ENCODE results near the gene PNPO.

PNPO gene

DNA sequence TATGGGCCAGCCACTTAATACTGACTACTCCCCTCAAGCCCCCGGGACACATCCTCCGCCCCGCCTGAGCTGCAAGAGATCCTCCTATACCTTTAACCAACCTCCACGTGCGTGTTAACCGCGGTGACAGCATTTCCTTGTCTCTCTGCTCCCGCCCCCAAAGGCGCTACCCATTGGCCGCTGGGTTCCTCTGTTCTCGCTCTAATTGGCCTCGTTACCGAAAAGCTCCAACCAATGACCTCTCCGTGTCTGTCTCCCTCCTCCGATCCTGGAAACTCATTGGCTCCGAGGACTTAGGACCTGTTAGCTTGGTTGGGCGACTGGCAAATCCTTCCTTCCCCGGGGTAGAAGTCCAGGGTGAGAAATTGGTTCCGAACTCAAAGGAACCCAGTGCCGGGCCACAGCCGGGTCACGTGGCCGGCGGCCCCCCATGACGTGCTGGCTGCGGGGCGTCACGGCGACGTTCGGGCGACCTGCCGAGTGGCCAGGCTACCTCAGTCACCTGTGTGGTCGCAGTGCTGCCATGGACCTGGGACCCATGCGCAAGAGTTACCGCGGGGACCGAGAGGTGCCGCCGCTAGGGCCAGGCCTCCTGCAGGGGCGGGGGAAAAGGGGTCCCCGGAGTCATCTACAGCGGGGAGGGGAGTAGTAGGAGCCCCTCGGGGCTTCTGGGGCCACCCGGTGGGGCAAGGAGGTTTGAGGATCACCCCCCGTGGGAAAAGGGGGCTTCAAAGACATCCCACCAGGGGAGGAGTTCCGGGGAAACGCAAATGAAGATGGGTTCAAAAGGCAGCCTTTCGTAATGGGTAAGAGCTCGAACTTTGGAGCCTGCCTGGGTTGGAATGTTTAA is at the start of gene PNPO:
Gene PNPO (plus strand): TSS at position 326 of the 850 bp plus-strand sequence. CDS start 105 bp downstream, at position 431.
- DNase-seq: peak; percentile 94

DNA sequence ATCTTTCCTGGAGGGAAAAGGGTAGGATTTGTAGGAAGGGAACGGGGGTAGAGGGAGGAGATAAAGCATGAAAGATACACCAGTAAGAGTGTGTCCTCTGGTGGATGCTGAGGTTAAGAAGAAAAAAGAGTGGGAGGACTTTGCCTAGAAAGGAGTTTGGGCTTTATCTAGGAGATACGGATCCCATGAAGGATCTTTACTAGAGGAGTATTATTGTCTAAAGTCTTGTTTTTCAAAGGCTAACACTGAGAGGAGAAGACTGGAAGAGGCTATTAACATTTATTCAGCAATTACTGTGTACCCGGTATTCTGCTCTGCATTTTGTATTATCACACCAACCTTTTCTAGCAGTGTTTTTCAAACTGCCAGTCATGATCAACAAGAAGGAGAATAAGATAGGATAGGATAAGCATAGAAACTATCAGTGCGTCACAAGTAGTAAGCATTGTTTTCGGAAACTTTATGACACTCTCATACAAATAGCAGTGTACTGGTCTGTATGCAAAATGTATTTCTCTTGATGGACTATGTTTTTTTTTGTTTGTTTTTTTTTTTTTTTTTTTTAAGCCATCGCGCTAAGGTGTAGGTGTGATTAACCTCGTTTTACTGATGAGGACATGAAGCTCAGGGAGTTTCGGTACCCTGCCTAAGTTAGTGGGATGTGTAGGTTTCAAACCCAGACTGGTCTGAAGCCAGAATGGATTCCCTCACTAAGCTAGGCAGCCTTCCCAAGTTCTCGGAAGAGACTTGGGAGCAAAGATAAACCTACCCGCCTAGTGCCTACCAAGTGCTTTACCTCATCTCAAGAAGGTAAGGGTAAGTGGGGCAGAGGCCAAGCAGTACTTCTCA is 46.6 kb upstream of the PNPO start:
- peak; percentile 8 for DNase-seq

DNA sequence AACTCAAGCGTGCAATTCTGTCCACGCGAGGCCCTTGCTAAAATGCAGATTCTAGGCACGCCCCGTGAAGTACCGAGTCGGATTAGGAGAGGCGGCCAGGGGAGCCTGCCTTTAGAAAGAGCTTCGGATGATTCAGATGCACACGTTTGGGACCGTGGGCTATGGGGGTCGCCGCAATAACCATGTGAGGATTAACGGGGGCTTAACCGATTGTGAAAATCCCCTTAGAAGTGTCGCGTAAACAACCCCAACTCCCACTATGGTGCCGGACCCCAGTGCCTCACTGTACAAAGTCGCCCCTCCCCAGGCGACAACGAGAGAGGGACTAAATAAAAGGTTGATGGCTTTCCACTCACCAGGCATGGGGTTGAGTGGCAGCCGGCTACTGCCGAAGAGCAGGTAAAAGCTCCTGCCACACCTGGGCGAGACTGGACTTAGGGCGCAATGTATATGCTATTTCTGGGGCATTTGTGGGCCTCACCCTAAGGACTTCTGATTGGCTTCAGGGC is 46.0 kb upstream of the PNPO start:
- no peak for DNase-seq

DNA sequence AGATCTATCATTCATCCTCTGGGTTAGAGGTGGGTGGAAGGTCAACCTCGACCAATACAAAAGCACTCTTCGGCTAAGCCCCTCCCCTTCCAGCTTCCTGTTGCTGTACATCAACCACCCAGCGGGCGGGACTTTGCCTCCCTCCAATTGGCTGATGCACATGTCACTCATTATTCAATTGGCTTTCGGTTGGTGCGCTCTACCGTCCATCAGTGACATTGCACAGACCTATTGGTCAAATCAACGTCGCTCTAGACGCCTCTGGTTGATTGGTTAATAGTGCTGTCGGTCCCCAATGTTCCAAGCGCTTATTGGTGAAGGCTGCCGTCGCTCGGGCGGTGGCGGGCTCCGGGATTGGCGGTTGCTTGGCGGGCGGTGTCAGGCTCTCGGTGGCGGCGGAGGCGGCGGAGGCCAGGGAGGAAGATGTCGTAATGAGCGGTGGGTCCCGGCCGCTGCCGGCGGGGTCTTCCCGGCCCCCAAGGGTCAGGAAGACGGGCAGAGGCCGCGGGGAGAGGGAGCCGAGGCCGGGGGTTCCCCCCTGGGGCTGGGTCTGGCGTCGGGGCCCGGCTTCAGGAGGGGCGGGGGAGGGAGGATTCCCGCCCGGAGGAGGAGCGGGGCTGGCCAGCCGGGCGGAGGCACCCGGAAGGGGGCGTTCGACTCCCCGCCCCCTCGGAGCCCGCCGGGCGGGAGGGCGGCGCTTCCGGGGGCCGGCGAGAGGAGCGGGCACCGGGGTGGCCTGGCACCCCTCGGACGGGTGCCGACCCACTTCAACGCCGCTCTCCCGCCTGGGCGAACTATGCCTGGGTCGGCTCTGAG is 45.3 kb upstream of the PNPO start, which contains the start of gene SP2:
Gene SP2 (plus strand): TSS at position 381 of the 816 bp plus-strand sequence. CDS start 51 bp downstream, at position 432.
- peak; percentile 100 for DNase-seq

DNA sequence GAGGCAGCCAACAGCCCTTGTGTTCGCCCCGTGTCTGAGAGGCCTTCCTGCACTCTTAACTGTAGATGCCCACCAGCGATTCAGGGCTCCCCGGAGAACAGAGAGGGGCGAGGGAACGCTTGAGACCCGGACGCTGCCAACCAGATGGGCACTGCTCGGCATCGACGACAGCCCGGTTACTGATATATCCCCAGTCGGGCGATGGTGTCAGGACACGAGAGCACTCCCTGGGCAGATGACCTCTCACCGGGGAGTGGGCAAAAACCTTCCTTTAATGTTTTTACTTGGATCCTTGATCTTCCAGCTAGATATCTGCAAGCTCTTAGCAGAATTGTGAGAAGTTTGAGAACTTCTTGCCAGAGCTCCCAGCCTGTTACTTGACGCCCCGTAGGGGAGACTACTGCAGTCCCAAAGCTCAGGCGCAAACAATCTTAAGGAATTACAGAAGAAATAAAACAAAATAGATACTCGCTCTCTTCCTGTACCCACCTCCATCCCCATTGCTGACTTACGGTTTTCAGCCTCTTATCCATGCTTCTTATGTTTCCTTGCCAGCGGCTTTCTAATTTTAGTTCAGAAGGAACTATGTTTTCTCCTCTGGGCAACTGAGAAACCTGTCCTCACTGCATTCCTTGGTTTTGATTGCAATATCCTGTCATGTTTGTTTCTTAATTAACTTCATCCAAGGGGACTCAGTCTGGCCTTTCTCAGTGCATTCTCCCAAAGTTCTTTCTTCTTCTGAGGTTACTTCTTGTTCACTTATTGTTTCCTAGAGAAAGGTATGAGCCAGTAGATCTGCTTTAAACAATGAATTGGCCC is 44.5 kb upstream of the PNPO start:
- no peak for DNase-seq

DNA sequence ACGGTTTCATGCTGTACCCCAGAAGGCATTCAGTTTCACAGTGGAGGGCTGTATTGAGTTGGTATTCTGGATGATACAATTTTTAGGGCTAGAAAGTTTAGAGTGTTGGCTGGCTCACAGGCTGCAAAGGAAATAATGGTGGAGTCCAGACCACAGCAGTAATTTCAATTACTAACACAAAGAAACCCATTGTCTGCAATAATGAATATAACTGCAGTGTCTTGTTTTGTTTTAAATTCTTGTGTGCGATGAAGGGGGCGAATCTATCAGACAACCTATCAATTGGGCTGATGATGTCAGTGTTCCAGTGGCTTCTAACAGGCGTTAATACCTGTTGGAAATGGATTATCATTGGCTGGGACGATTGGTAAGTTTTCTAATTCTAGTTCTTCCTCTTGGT is 43.8 kb upstream of the PNPO start:
- DNase-seq: no peak

DNA sequence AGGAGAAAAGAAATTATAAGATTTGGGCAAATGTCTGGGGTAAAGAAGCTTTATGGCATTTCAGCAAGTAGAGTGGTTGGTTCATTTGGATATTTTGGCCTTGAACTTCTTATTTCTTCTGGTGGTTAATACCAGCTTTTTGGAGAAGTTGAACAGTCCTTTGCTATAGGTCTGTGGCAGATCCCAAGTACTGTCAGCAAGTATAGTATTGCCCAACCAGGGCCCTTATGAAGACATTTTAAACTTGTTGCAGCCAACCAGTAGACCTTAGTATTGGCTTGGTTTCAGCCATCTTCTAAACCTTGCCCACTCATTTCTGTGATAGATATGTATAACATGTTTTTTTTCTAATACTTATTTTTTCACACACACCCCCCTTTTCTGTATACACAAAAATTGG is 43.1 kb upstream of the PNPO start:
- no peak for DNase-seq

DNA sequence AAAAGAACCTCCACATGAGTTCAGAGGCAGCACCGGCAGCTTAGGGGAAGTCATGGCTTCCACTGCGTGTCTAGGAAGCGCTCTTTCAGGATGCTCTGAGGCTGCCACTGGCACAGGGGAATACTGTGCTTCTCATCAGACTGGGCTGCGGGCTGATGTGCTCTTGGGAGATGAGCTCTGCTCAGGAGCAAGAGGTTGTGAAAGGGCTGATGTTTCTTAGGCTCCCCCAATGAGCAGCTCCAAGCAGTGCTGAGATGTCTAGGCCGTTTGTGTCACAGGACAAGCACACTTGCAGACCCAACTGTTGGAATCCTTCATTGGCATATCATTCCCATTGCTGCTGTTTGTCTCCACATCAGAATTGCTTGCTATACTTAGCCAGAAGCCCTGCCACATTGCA is 41.7 kb upstream of the PNPO start:
- no peak for DNase-seq

DNA sequence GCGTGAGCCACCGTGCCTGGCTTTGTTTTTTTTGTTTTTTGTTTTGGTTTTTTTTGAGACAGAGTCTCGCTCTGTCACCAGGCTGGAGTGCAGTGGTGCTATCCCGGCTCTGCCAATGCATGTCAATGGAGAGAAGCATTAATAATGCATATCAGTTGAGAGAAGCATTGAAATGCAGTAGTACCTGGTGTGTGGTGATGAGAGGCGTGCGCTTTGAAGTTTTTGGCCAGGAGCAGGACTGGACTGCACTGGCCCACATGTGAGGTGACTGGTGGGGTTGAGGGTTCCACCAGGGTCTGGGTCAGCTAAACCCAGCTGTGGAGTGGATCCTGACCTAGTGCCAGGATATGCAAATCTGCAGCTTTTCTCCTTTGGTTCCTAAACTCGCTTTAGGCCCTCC is 39.9 kb upstream of the PNPO start:
- DNase-seq: no peak

DNA sequence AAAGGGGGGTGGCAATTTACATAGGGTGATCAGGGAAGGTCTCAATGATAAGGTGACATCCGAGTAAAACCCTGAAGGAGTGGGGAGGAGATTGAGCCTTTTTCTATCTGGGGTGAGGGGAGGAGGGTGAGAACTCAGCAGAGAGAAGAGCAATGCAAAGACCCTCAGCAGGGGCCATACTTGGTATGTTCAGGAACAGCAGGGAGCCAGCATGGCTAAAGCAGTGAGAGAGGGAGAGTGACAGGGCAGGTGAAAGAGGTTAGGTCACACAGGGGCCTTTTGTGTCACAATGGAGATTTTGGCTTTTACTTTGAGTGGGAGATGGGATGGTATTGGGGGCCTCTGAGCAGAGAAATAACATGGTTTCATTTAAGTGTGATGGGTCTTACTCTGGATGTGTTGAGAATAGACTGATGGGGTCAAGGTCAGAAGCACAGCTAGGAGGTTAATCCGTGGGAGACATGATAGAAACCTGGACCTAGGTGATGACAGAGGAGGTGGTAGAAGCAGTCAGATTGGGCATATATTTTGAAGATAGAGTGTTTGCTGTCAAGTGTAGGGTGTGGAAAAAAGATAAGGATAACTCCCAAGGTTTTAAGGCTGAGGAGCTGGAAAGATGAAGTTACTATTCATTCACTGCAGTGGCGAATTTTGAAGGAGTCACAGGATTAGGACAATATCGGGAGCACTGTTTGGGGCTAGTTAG is 39.2 kb upstream of the PNPO start:
- no peak for DNase-seq

DNA sequence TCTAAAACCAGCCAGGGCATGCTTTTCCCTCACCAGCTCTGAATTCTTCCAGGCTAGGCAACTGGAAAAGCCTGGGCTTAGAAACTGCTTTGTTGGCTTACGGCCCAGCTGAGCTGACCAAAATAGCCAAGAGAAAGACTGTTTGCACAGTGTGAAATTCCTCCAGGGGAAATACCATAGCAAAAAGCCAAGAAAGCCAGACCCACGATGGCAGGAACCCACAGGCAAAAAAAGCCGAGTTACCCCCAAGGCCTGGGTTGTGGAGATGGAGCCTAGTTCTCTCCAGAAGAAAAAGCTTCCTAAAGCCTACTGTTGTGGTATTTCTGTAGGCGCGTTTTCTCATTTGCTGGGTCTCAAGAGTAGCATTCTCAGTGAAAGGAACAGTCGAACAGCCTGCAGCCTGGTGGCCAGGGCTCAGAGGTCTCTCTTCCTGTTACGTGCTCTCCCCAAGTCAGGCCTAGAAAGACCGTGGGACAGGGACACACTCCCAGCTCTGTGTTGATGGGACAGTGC is 36.1 kb upstream of the PNPO start:
- DNase-seq: no peak

DNA sequence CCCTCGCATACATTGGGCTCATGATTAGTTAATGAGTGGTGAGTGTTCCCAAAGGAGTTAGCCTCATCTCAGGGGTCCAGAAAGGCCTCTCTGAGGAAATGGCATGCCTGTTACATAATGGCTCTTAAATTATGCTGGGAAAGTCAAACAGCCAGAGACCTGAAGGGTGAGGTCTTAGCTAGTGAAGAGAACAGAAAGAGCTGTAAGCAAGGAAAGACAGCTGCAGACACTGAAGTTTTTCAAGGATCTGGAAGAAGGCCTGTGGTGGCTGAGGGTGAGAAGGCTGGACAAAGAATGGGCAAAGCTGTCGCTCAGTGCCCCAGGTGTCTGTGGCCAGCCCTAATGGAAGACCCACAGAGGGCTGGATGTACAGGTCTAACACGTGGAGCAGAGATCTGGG is 34.9 kb upstream of the PNPO start:
- DNase-seq: no peak

DNA sequence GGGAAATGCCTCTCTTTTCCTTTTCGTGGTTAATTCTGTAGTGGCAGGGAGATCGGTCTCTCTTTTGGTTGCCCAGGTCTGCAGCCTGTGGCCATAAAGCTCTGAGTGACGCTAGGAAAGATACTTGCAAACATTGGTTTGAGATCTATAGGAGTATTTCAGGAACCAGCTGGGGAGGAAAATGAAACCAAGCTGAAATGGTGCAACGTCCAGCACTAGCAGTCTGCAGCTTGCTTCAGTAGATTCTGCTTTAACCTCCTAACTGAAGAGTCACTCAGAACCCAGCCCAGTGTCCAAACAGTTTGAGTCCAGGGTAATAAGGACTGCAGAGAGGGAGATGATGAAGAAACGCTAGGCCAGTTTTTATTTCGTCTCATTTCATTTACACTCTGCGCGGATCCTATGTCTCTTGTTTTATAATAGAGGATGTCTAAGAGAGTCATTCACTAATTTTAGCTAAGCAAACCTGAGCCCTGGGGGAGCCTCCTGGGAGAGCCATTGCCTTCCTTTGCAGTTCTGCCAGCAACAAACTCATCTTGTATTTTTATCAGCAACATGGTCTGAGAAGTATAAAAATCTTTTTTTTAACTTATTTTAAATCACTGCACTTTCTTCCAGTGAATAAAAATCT is 33.3 kb upstream of the PNPO start:
- DNase-seq: no peak

DNA sequence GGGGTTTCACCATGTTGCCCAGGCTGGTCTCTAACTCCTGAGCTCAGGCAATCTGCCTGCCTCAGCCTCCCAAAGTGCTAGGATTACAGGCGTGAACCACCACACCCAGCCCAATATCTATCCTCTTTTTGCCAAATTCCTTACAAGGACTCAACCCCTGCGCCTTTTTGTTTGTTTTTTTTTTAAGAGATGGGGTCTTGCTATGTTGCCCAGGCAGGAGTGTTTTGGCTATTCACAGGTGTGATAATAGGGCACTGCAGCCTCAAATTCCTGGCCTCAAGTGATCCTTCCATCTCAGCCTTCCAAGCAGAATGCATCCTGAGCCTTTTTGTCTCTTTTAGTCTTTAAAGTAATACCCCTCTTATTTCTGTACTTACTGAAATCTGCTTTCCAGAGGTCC is 28.3 kb upstream of the PNPO start:
- no peak for DNase-seq

DNA sequence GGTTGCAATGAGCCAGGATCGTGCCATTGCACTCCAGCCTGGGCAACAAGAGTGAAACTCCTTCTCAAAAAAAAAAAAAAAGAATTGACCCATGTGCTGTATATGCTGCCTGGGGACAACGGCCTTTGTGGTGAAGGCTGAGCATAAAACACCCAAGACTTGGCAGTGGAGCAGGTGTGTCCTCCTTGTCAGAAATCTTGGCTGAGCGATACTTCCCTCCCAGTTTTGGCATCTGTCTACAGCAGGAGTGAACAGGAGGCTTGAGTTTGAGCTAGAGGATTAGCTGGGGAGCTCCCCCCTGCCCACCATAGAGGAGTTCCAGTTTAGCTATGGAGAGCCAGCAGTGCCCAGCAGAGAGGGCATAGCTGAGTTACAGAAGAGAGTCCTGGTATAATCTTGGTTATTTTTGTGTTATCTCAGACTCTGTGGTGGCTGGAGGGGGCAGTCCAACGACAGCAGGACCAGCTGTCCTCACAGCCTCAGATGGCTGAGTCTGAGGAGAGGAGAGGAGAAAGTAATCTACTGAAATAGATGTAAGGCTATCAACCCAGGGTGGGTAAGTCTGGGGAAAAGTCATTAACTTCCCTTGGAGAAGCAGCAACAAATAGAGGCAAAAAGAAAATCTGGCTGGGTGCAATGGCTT is 26.9 kb upstream of the PNPO start:
- no peak for DNase-seq

DNA sequence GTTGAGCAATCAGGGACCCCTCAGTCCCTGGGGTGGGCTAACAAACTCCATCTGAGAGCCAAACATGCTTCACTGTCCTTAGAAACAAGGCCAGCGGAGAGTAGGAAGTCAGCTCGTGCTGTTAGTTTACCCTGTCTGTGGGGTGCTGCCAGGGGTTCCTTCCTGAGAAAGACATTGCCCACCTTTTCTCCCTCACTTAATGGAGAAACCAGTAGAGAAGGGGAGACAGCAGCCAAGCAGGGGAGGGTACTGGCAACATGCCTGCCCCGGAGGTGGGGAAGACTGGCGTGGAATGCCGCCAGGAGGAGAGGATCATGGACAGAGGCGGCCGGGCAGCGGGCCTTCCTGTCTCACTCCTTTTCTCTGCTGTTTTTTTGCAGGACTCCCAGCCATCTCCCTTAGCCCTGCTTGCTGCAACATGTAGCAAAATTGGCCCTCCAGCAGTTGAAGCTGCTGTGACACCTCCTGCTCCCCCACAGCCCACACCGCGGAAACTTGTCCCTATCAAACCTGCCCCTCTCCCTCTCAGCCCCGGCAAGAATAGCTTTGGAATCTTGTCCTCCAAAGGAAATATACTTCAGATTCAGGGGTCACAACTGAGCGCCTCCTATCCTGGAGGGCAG is 25.5 kb upstream of the PNPO start:
- no peak for DNase-seq

DNA sequence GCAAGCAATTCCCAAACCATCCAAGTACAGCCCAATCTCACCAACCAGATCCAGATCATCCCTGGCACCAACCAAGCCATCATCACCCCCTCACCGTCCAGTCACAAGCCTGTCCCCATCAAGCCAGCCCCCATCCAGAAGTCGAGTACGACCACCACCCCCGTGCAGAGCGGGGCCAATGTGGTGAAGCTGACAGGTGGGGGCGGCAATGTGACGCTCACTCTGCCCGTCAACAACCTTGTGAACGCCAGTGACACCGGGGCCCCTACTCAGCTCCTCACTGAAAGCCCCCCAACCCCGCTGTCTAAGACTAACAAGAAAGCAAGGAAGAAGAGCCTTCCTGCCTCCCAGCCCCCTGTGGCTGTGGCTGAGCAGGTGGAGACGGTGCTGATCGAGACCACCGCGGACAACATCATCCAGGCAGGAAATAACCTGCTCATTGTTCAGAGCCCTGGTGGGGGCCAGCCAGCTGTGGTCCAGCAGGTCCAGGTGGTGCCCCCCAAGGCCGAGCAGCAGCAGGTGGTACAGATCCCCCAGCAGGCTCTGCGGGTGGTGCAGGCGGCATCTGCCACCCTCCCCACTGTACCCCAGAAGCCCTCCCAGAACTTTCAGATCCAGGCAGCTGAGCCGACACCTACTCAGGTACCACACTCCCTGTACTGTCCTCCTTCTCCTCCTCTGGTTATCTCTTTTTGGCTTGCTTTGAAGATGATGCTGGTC is 24.7 kb upstream of the PNPO start:
- no peak for DNase-seq

DNA sequence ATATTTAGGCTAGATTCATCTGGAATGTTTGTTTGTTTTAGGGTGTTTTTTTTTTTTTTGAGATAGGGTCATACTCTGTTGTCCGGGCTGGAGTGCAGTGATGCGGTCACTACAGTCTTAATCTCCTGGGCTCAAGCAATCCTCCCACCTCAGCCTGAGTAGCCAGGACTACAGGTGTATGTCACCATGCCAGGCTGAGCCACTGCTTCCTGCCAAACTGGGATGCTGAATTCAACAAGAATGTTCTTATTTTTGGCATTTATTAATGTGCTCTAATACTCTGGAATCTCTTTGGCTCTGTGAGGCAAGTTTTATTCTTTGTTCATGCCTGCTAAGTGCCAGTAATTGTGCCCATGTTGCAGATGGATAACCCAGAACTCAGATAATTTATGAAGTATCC is 23.8 kb upstream of the PNPO start:
- no peak for DNase-seq

DNA sequence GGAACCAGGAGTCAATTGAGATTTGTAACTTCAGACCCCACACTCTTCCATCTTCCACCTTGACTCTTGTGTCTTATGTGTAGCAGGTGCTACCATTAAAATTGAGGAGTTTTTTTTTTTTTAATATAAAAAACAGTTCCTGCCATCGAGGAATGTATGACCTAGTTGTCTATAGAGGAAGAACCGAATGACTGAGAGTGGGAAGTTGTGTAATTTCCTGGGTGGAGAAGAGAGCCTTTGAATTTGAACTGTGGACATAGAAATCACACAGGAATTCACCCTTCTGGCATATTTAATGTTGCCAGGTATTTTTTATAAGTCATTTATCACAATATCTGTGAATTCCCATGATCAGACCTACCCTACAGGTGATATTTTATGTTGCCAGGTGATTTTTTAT is 23.4 kb upstream of the PNPO start:
- no peak for DNase-seq

Data from NCI-H1105 treated with DMSO at 0.1 percent for 48 hours (cell line).